Measurements from ENCODE around the gene PRKN.
"Not testable (repeated sequence)": the region's sequence is repeated elsewhere in the genome, so short reads cannot be mapped to it uniquely, and the experiment has no call there.

PRKN gene

GRCh38 chr6:161917645-161918044 is 809.9 kb downstream of the PRKN start:
- DNase-seq (ENCODE audit: low read depth in 2 of 2): no peak

GRCh38 chr6:161915456-161915964 is 812.1 kb downstream of the PRKN start:
- DNase-seq (ENCODE audit: low read depth in 2 of 2): no peak

GRCh38 chr6:161908872-161909271 is 818.7 kb downstream of the PRKN start:
- no peak for DNase-seq (ENCODE audit: low read depth in 2 of 2)

GRCh38 chr6:161906571-161906970 is 821.0 kb downstream of the PRKN start:
- no peak for DNase-seq (ENCODE audit: low read depth in 2 of 2)

GRCh38 chr6:161903584-161904212 is 823.9 kb downstream of the PRKN start:
- DNase-seq (ENCODE audit: low read depth in 2 of 2): no peak

- no peak for DNase-seq (ENCODE audit: low read depth in 2 of 2)
These were observed 825.7 kb downstream of the PRKN start for GRCh38 chr6:161901740-161902426.

GRCh38 chr6:161894436-161894835 is 833.1 kb downstream of the PRKN start:
- no peak for DNase-seq (ENCODE audit: low read depth in 2 of 2)

- DNase-seq (ENCODE audit: low read depth in 2 of 2): no peak
These were observed 836.0 kb downstream of the PRKN start for GRCh38 chr6:161891542-161891941.

- DNase-seq (ENCODE audit: low read depth in 2 of 2): no peak
These were observed 836.7 kb downstream of the PRKN start for GRCh38 chr6:161890832-161891297.

- no peak for DNase-seq (ENCODE audit: low read depth in 2 of 2)
These were observed 837.3 kb downstream of the PRKN start for GRCh38 chr6:161890133-161890831.

- no peak for DNase-seq (ENCODE audit: low read depth in 2 of 2)
These were observed 838.2 kb downstream of the PRKN start for GRCh38 chr6:161889324-161889723.

- DNase-seq (ENCODE audit: low read depth in 2 of 2): not testable (repeated sequence)
These were observed 841.0 kb downstream of the PRKN start for GRCh38 chr6:161886545-161886944.

GRCh38 chr6:161884782-161885181 is 842.8 kb downstream of the PRKN start:
- no peak for DNase-seq (ENCODE audit: low read depth in 2 of 2)

- DNase-seq (ENCODE audit: low read depth in 2 of 2): no peak
These were observed 845.3 kb downstream of the PRKN start for GRCh38 chr6:161882196-161882765.

GRCh38 chr6:161880056-161880455 is 847.5 kb downstream of the PRKN start:
- DNase-seq (ENCODE audit: low read depth in 2 of 2): no peak

GRCh38 chr6:161876231-161876630 is 851.3 kb downstream of the PRKN start:
- no peak for DNase-seq (ENCODE audit: low read depth in 2 of 2)

- DNase-seq (ENCODE audit: low read depth in 2 of 2): no peak
These were observed 857.2 kb downstream of the PRKN start for GRCh38 chr6:161870236-161870901.

- no peak for DNase-seq (ENCODE audit: low read depth in 2 of 2)
These were observed 858.1 kb downstream of the PRKN start for GRCh38 chr6:161869491-161869890.

GRCh38 chr6:161866570-161866969 is 861.0 kb downstream of the PRKN start:
- no peak for DNase-seq (ENCODE audit: low read depth in 2 of 2)

GRCh38 chr6:161861061-161861460 is 866.5 kb downstream of the PRKN start:
- DNase-seq (ENCODE audit: low read depth in 2 of 2): not testable (repeated sequence)

GRCh38 chr6:161853657-161854056 is 873.9 kb downstream of the PRKN start:
- DNase-seq (ENCODE audit: low read depth in 2 of 2): no peak

GRCh38 chr6:161851486-161851885 is 876.1 kb downstream of the PRKN start:
- not testable (repeated sequence) for DNase-seq (ENCODE audit: low read depth in 2 of 2)

Data from stimulated activated CD4-positive, alpha-beta T cell treated with anti-CD3 and anti-CD28 coated beads, Interleukin-1b, Interleukin-23, amount 100 ng/mL, for 1 hour (primary cell).